GM18870 (cell line): ENCODE data around the gene TMSB15C.
"Not testable (repeated sequence)": the region's sequence is repeated elsewhere in the genome, so short reads cannot be mapped to it uniquely, and the experiment has no call there.

Experiments
- ATAC-seq: cut with Tn5 transposase; IDR thresholded peaks from one replicate; pipeline ENCODE4 v1.9.1; 2021; ENCODE audit warnings: moderate library complexity; ENCODE audit not compliant: unreplicated experiment

Gene TMSB15C

GRCh38 chrX:104075778-104076445, at the start of gene TMSB15C:
TMSB15C (minus strand) TSS chrX:104076236.
- peak; percentile 60 for ATAC-seq

- no peak for ATAC-seq
Observed at GRCh38 chrX:104122829-104123228, 46.8 kb upstream of the TMSB15C start.

GRCh38 chrX:104118765-104119164, 42.7 kb upstream of the TMSB15C start:
- no peak for ATAC-seq

GRCh38 chrX:104117759-104118158, 41.7 kb upstream of the TMSB15C start:
- no peak for ATAC-seq

- ATAC-seq, result no peak
Observed at GRCh38 chrX:104113222-104113965, 37.4 kb upstream of the TMSB15C start.

GRCh38 chrX:104112326-104112951, 36.4 kb upstream of the TMSB15C start, which contains the start of gene ZCCHC18:
ZCCHC18 (plus strand) TSS chrX:104112523; CDS start chrX:104114112, 1,589 bp downstream.
- peak; percentile 62 for ATAC-seq

- peak; percentile 54 for ATAC-seq
Observed at GRCh38 chrX:104110491-104111240, 34.6 kb upstream of the TMSB15C start.

GRCh38 chrX:104108955-104109354, 32.9 kb upstream of the TMSB15C start:
- no peak for ATAC-seq

GRCh38 chrX:104105330-104106262, 29.6 kb upstream of the TMSB15C start:
- ATAC-seq, result no peak

GRCh38 chrX:104104676-104105075, 28.6 kb upstream of the TMSB15C start:
- no peak for ATAC-seq

GRCh38 chrX:104098919-104099318, 22.9 kb upstream of the TMSB15C start:
- no peak for ATAC-seq

GRCh38 chrX:104098151-104098808, 22.2 kb upstream of the TMSB15C start:
- ATAC-seq, result no peak

- ATAC-seq, result no peak
Observed at GRCh38 chrX:104085919-104086318, 9.9 kb upstream of the TMSB15C start.

- no peak for ATAC-seq
Observed at GRCh38 chrX:104085477-104085876, 9.4 kb upstream of the TMSB15C start.

GRCh38 chrX:104084534-104085277, 8.7 kb upstream of the TMSB15C start:
- ATAC-seq, result no peak

- ATAC-seq, result no peak
Observed at GRCh38 chrX:104084063-104084462, 8.0 kb upstream of the TMSB15C start.

- ATAC-seq, result not testable (repeated sequence)
Observed at GRCh38 chrX:104077854-104078253, 1.8 kb upstream of the TMSB15C start.

GRCh38 chrX:104062636-104063035, 13.4 kb downstream of the TMSB15C start:
- not testable (repeated sequence) for ATAC-seq

- not testable (repeated sequence) for ATAC-seq
Observed at GRCh38 chrX:104054956-104055355, 21.1 kb downstream of the TMSB15C start.
